Suprapubic skin (tissue), 3 donors: Measurements from ENCODE around the gene CPXM2.

Experiments
- CTCF ChIP-seq, 2 donors: fragments of 200-600 bp in 1 of 2; fragments of 450-650 bp in 1 of 2; sonication (generic) in 1 of 2; IDR thresholded peaks; one replicate each; pipeline ENCODE4 v1.5.1; 2016 to 2019; ENCODE audit warnings: antibody characterized with exemption in 2 of 2, mild to moderate bottlenecking in 1 of 2, moderate library complexity in 1 of 2
- POLR2AphosphoS5 ChIP-seq, 3 donors: sonication (generic); formaldehyde crosslinking; IDR thresholded peaks; one replicate each; pipeline ENCODE4 v1.6.1; 2017; ENCODE audit warnings: antibody characterized with exemption in 3 of 3

GRCh38 chr10:123893651-123894050, 2.0 kb upstream of the CPXM2 start:
- no peak for TF ChIP-seq CTCF (IDR thresholded peaks at IDR 0.05)
- no peak for TF ChIP-seq POLR2AphosphoS5 (IDR thresholded peaks at IDR 0.05)
